GM23248 (cell line): ENCODE data around the gene MYL12B.

Source experiments
- EZH2 ChIP-seq: fragments of 200-600 bp; sonication (generic); IDR thresholded peaks from 2 replicates; pipeline ENCODE4 v1.6.1; 2018; ENCODE audit warnings: antibody characterized with exemption, mild to moderate bottlenecking; ENCODE audit not compliant: insufficient read depth, poor library complexity, severe bottlenecking
- EZH2phosphoT487 ChIP-seq: fragments of 200-600 bp; sonication (generic); IDR thresholded peaks from 2 replicates; pipeline ENCODE4 v1.6.1; 2018; ENCODE audit warnings: antibody characterized with exemption, moderate library complexity, mild to moderate bottlenecking, low read depth; ENCODE audit not compliant: insufficient read depth

DNA sequence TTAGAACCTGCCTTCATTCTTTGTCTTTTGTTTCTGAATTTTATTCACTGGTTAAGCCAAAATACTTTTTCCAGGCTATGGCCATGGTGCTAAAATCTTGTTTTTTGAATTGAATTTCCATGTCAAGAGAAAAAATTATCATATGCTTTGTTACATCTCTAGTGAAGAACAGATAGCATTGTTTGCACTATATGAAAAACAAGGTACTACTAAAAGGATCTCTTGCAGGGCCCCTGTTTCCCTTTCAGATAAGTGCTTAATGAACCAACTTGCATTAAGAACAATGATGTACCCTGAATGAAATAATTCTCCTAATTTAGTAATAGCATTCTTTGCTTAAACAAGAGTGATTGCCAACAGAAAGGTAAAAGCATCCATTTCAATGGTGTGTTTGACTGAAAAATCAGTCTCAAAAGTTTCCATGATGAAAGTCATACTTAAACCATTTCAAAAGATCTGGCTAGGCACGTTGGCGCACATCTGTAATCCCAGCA, 4.3 kb upstream of the MYL12B start:
- TF ChIP-seq EZH2phosphoT487, result no peak
- no peak for TF ChIP-seq EZH2
